Measurements from ENCODE around the gene ATF7IP2. TPM values are rescaled to one million over a fixed set of nuclear protein-coding genes. Genes with fewer than 3 reads are reported as not detected.
A peak's percentile ranks its signal among the peaks of the same experiment; 100 is the strongest.
"Not testable (repeated sequence)": the region's sequence is repeated elsewhere in the genome, so short reads cannot be mapped to it uniquely, and the experiment has no call there.

The ATF7IP2 gene
- 75.3 TPM for polyA plus RNA-seq

GRCh38 chr16:10385725-10386516, at the start of gene ATF7IP2:
TSS of gene ATF7IP2 (plus strand) at chr16:10386061. CDS start at chr16:10430621, 44,560 bp downstream.
- Mint-ChIP-seq H3K36me3 (no peaks in the 10 kb centered on the region), H3K27ac (peak within 1 kb of the TSS; percentile 52 to 99 (median 96)), H3K4me1 (peaks cover 24 to 36% (median 24%) of the 10 kb centered on the region in 3 donors), H3K9me3 (peaks cover 0 to 4% (median 0%) of the 10 kb centered on the region in 3 donors), H3K4me3 (peak within 1 kb of the TSS; percentile 85 to 99 (median 98)), H3K27me3 (peaks cover 2% of the 10 kb centered on the region)

GRCh38 chr16:10338426-10338825, 47.4 kb upstream of the ATF7IP2 start:
- peaks cover 2 to 12% (median 5%) of the 10 kb centered on the region in 3 donors for H3K4me1 Mint-ChIP-seq
- H3K9me3 Mint-ChIP-seq = peaks cover 2 to 27% (median 22%) of the 10 kb centered on the region in 3 donors
- peaks cover 7% of the 10 kb centered on the region for H3K36me3 Mint-ChIP-seq
- no peaks in the 10 kb centered on the region for H3K27me3 Mint-ChIP-seq
- no peak overlapping the region for H3K4me3 Mint-ChIP-seq
- no peak overlapping the region for H3K27ac Mint-ChIP-seq

- H3K4me3 Mint-ChIP-seq = peak overlapping the region in 2 of 4 donors; percentile 45 to 51
- peak overlapping the region; percentile 12 to 95 (median 14) for H3K27ac Mint-ChIP-seq
- no peaks in the 10 kb centered on the region for H3K27me3 Mint-ChIP-seq
- peaks cover 3 to 33% (median 24%) of the 10 kb centered on the region in 3 donors for H3K9me3 Mint-ChIP-seq
- peaks cover 5% of the 10 kb centered on the region for H3K36me3 Mint-ChIP-seq
- peaks cover 2 to 9% (median 5%) of the 10 kb centered on the region in 3 donors for H3K4me1 Mint-ChIP-seq
Measured at GRCh38 chr16:10339777-10340732, 45.8 kb upstream of the ATF7IP2 start.

DNA sequence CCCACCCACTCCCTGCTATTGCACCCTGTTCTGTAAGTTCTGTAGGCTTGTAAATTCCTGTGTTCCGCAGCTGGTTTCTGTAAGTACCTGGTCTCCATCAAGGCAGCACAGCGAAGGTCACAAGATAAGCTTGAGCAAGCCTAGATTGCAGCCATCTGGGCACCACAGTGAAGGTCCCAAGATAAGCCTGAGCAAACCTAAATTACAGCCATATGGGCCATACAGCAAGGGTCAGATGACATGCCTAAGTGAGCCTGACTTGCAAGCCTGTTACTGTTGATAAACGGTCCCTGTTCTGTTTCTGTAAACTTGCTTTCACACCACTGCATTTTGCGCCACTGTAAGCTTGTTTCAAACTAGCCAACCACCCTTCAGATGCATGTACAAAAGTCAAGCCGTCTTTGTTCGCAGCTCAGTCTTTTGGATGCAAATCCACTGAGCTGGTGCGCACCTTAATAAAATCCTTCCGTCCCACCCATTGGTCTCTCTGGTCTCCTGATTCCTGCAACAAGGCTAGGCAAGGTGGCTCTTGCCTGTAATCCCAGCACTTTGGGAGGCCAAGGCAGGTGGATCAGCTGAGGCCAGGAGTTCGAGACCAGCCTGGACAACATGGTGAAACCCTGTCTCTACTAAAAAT, 42.6 kb upstream of the ATF7IP2 start:
- H3K36me3 Mint-ChIP-seq = peaks cover 5% of the 10 kb centered on the region
- no peak overlapping the region for H3K4me3 Mint-ChIP-seq
- no peak overlapping the region for H3K27ac Mint-ChIP-seq
- peaks cover 8 to 39% (median 24%) of the 10 kb centered on the region in 3 donors for H3K9me3 Mint-ChIP-seq
- peaks cover 4 to 9% (median 8%) of the 10 kb centered on the region in 3 donors for H3K4me1 Mint-ChIP-seq
- H3K27me3 Mint-ChIP-seq = no peaks in the 10 kb centered on the region

- not testable (repeated sequence) for H3K36me3 Mint-ChIP-seq, H3K27me3 Mint-ChIP-seq, H3K4me3 Mint-ChIP-seq, H3K4me1 Mint-ChIP-seq, H3K27ac Mint-ChIP-seq
- H3K9me3 Mint-ChIP-seq = peaks cover 8 to 37% (median 18%) of the 10 kb centered on the region in 3 donors
Measured at GRCh38 chr16:10344699-10345098, 41.2 kb upstream of the ATF7IP2 start.

- Mint-ChIP-seq H3K27me3 (no peaks in the 10 kb centered on the region), H3K4me1 (peaks cover 0 to 5% (median 1%) of the 10 kb centered on the region in 3 donors), H3K27ac (no peak overlapping the region), H3K9me3 (peaks cover 8 to 28% (median 13%) of the 10 kb centered on the region in 3 donors), H3K4me3 (peak overlapping the region in 1 of 4 donors; percentile 23), H3K36me3 (peaks cover 3% of the 10 kb centered on the region)
Measured at GRCh38 chr16:10345629-10346028, 40.2 kb upstream of the ATF7IP2 start.

GRCh38 chr16:10349851-10350250, 36.0 kb upstream of the ATF7IP2 start:
- Mint-ChIP-seq H3K36me3 (no peaks in the 10 kb centered on the region), H3K4me3 (no peak overlapping the region), H3K27ac (no peak overlapping the region), H3K9me3 (peaks cover 0 to 7% (median 5%) of the 10 kb centered on the region in 3 donors), H3K27me3 (peaks cover 1% of the 10 kb centered on the region), H3K4me1 (peaks cover 0 to 5% (median 1%) of the 10 kb centered on the region in 3 donors)

GRCh38 chr16:10352262-10352661, 33.6 kb upstream of the ATF7IP2 start:
- no peak overlapping the region for H3K27ac Mint-ChIP-seq

DNA sequence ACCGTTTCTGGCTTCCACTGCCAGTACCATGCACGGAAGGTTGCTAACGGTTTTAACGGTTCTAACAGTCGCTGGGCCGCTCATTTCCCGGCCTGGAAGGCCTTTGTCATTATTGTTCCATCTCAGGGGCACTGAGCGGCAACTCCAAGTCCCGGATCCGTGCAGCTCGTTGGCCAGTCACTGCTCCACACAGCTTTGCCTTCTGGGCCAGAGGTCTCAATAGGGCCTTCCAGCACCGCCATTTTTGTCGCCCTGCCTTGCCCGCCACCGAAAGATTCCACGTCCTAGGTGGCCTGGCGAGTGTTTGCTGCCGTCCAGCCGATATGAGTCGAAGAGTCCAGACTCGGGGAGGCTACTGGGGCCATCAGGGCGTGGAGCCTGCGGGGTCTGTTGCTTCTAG, 30.3 kb upstream of the ATF7IP2 start:
- Mint-ChIP-seq H3K36me3 (no peaks in the 10 kb centered on the region), H3K4me1 (peaks cover 0 to 3% (median 0%) of the 10 kb centered on the region in 3 donors), H3K4me3 (no peak overlapping the region), H3K9me3 (peaks cover 0 to 4% (median 0%) of the 10 kb centered on the region in 3 donors), H3K27ac (no peak overlapping the region), H3K27me3 (peaks cover 1% of the 10 kb centered on the region)

More at GRCh38 chr16:10352262-10352661, 33.6 kb upstream of the ATF7IP2 start:
- no peak overlapping the region for H3K4me3 Mint-ChIP-seq
- H3K36me3 Mint-ChIP-seq = no peaks in the 10 kb centered on the region
- peaks cover 0 to 4% (median 2%) of the 10 kb centered on the region in 3 donors for H3K9me3 Mint-ChIP-seq
- H3K4me1 Mint-ChIP-seq = no peaks in the 10 kb centered on the region
- H3K27me3 Mint-ChIP-seq = peaks cover 1% of the 10 kb centered on the region

GRCh38 chr16:10356870-10357842, 28.7 kb upstream of the ATF7IP2 start:
- H3K36me3 Mint-ChIP-seq = no peaks in the 10 kb centered on the region
- no peaks in the 10 kb centered on the region for H3K27me3 Mint-ChIP-seq
- peaks cover 0 to 4% (median 0%) of the 10 kb centered on the region in 3 donors for H3K9me3 Mint-ChIP-seq
- no peak overlapping the region for H3K4me3 Mint-ChIP-seq
- H3K4me1 Mint-ChIP-seq = peaks cover 7% of the 10 kb centered on the region in 3 donors
- H3K27ac Mint-ChIP-seq = no peak overlapping the region

DNA sequence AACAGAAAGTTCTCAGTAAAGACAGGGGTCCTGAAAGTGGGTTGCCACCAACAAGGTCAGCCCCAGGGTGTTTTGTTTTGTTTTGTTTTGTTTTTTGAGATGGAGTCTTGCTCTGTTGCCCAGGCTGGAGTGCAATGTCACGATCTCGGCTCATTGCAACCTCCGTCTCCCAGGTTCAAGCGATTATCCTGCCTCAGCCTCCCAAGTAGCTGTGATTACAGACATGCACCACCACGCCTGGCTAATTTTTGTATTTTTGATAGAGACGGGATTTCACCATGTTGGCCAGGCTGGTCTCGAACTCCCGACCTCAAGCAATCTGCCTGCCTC, 24.1 kb upstream of the ATF7IP2 start:
- H3K9me3 Mint-ChIP-seq, H3K36me3 Mint-ChIP-seq, H3K27me3 Mint-ChIP-seq: not testable (repeated sequence)
- H3K4me3 Mint-ChIP-seq = peak overlapping the region in 2 of 4 donors; percentile 72 to 73
- H3K27ac Mint-ChIP-seq = peak overlapping the region in 1 of 3 donors; percentile 63
- peaks cover 10 to 11% (median 10%) of the 10 kb centered on the region in 3 donors for H3K4me1 Mint-ChIP-seq

- Mint-ChIP-seq H3K4me3 (peak overlapping the region; percentile 10 to 73 (median 62)), H3K27me3 (no peaks in the 10 kb centered on the region), H3K4me1 (peaks cover 10 to 11% (median 10%) of the 10 kb centered on the region in 3 donors), H3K9me3 (no peaks in the 10 kb centered on the region), H3K36me3 (no peaks in the 10 kb centered on the region), H3K27ac (peak overlapping the region in 2 of 3 donors; percentile 63 to 76)
Measured at GRCh38 chr16:10362077-10362863, 23.6 kb upstream of the ATF7IP2 start.

DNA sequence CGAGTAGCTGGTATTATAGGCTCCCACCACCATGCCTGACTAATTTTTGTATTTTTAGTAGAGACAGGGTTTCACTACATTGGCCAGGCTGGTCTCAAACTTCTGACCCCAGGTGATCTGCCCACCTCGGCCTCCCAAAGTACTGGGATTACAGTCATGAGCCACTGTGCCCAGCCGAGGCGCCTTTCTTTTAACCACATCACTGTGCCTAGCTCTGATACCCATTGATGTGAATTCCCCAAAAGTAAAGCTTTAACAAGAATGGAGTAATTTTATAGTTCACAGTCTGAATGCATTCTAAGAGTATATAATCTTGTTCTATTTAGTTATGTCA, 23.0 kb upstream of the ATF7IP2 start:
- H3K27me3 Mint-ChIP-seq, H3K36me3 Mint-ChIP-seq, H3K9me3 Mint-ChIP-seq: not testable (repeated sequence)
- H3K27ac Mint-ChIP-seq = peak overlapping the region in 1 of 3 donors; percentile 63
- peak overlapping the region in 2 of 4 donors; percentile 72 to 73 for H3K4me3 Mint-ChIP-seq
- H3K4me1 Mint-ChIP-seq = peaks cover 10 to 11% (median 10%) of the 10 kb centered on the region in 3 donors
